Brain microvascular endothelial cell (primary cell): ENCODE results near the gene SLC22A23.
"Not testable (repeated sequence)": the region's sequence is repeated elsewhere in the genome, so short reads cannot be mapped to it uniquely, and the experiment has no call there.

Experiments
- DNase-seq: peaks from one replicate; pipeline ENCODE4 v3.0.0-alpha.2; 2020
- H3K27ac ChIP-seq: fragments of 250-450 bp; sonication (Bioruptor Pico); 2 replicates; pipeline ENCODE4 v1.5.1; 2020; ENCODE audit warnings: mild to moderate bottlenecking, moderate library complexity
- H3K27me3 ChIP-seq: fragments of 250-450 bp; sonication (Bioruptor Pico); replicated peaks from 2 replicates; pipeline ENCODE4 v1.5.1; 2020; ENCODE audit warnings: mild to moderate bottlenecking
- H3K36me3 ChIP-seq: fragments of 250-450 bp; sonication (Bioruptor Pico); replicated peaks from 2 replicates; pipeline ENCODE4 v1.5.1; 2020; ENCODE audit warnings: mild to moderate bottlenecking
- H3K4me3 ChIP-seq: 2 replicates; pipeline ENCODE4 v1.5.1; 2011; ENCODE audit warnings: low read depth, mild to moderate bottlenecking, control low read depth, low read length, moderate library complexity
- CTCF ChIP-seq: IDR thresholded peaks from 2 replicates; pipeline ENCODE4 v1.5.1; 2011; ENCODE audit warnings: low read depth, mild to moderate bottlenecking, moderate library complexity, low read length, control low read depth, inconsistent platforms; ENCODE audit errors: missing control alignments
- in situ Hi-C: cut with HindIII; loops from 2 replicates; pipeline ENCODE4 v1.10.0; 2017; ENCODE audit warnings: low sequenced_read_pairs, low pct_ligation_motif_present

The SLC22A23 gene

GRCh38 chr6:3242768-3243167 is 214.1 kb downstream of the SLC22A23 start:
- DNase-seq = no peak
- no peaks in the 10 kb centered on the region for H3K27me3 ChIP-seq
- no peak overlapping the region for H3K27ac ChIP-seq
- in situ Hi-C loops = no loop called here
- no peaks in the 10 kb centered on the region for H3K36me3 ChIP-seq
- TF ChIP-seq CTCF = no peak
- no peak overlapping the region for H3K4me3 ChIP-seq

GRCh38 chr6:3241745-3242144 is 215.1 kb downstream of the SLC22A23 start:
- H3K27ac ChIP-seq, H3K27me3 ChIP-seq, H3K4me3 ChIP-seq, DNase-seq, H3K36me3 ChIP-seq, in situ Hi-C loops: not testable (repeated sequence)

- H3K27me3 ChIP-seq = no peaks in the 10 kb centered on the region
- H3K36me3 ChIP-seq = no peaks in the 10 kb centered on the region
- no peak for DNase-seq
- TF ChIP-seq CTCF = no peak
- no peak overlapping the region for H3K27ac ChIP-seq
- in situ Hi-C loops = no loop called here
- no peak overlapping the region for H3K4me3 ChIP-seq
These were observed 216.3 kb downstream of the SLC22A23 start for GRCh38 chr6:3240595-3240994.

GRCh38 chr6:3239110-3239830 is 217.6 kb downstream of the SLC22A23 start:
- Histone ChIP-seq H3K4me3 (no peak overlapping the region), H3K27me3 (no peaks in the 10 kb centered on the region), H3K27ac (no peak overlapping the region), H3K36me3 (no peaks in the 10 kb centered on the region)
- in situ Hi-C loops = no loop called here
- peak; percentile 39 for TF ChIP-seq CTCF
- no peak for DNase-seq

- Histone ChIP-seq H3K27me3 (peaks cover 2% of the 10 kb centered on the region), H3K36me3 (no peaks in the 10 kb centered on the region), H3K27ac (no peak overlapping the region), H3K4me3 (no peak overlapping the region)
- in situ Hi-C loops = no loop called here
- TF ChIP-seq CTCF = no peak
- DNase-seq = peak; percentile 40
These were observed 218.8 kb downstream of the SLC22A23 start for GRCh38 chr6:3237761-3238662.

GRCh38 chr6:3236005-3236404 is 220.8 kb downstream of the SLC22A23 start:
- TF ChIP-seq CTCF = no peak
- Histone ChIP-seq H3K4me3 (no peak overlapping the region), H3K27ac (no peak overlapping the region), H3K36me3 (no peaks in the 10 kb centered on the region), H3K27me3 (peaks cover 12% of the 10 kb centered on the region)
- in situ Hi-C loops = no loop called here
- no peak for DNase-seq
